T-helper 1 cell treated with Interleukin-12 subunit alpha and Interleukin-12 subunit beta and Interleukin-4 antibody, amounts not matched to agents 30 ng/mL and 1 ng/mL, for 36 hours (primary cell): ENCODE measurements around the gene HSPD1. TPM values are rescaled to one million over a fixed set of nuclear protein-coding genes. Genes with fewer than 3 reads are reported as not detected.

Experiments used
- intact Hi-C: fragments of 100-400 bp; cut with micrococcal nuclease; formaldehyde crosslinking; loops from one replicate; pipeline ENCODE4 v1.15.1; 2024
- total RNA-seq: library from RNA; stranded (reverse); gene quantifications from 2 replicates; pipeline ENCODE4 v1.2.3, GENCODE V29; 2022

Gene HSPD1
- 269 and 273 TPM in 2 replicates for total RNA-seq

DNA sequence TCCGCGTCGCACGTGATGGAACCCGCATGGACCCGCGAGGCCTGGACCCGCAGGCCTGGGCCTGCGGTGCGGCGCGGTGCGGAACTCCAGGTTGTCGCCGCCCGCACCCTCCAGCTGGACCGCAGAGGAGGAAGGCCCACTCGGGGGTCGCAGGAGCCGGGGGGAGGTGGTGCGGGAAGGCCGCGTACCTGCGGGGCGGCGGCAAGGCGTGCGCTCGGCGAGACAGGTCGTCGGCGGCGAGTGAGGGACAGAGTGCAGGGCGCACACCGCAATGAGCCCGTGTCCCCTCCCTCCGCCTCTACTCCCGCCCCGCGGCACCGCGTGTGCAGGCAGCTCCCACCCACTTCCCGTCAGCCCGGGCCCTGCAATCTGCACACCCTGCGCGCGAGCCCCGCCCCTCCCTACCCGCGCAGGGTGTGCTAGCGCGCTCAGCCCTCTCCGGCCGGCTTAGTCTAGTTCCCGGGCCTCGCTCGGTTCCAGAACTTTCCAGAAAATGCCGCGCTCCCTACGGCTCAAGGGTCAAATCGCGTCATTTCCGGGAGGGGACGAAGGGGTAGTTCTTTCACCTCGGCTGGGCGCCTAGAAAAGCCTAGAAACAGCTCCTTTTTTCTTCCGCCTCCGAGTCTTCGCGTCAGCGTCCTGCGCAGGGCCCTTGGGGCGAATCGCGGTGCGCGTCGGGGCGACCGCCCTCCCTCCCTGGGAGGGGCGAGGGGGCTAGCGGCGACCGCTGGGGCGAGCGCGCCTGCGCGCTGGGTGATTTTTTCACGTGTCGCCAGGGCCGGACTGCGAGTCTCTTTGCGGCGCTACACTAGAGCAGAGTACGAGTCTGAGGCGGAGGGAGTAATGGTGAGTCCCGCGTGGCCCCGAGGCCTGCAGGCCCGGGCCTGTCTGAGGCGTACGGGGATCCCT is at the start of gene HSPD1, which contains the start of gene HSPE1:
HSPD1 (minus strand) TSS at position 247 of the 909 bp plus-strand sequence. CDS start 992 bp downstream, outside the sequence.
HSPE1 (plus strand) TSS at position 786 of the 909 bp plus-strand sequence; CDS start at position 844, 58 bp downstream.
- intact Hi-C loops = loop anchor here (1.0 to 10.0 kb wide), 12 partner anchors 15 to 1345 kb away; partner anchors contain the start of genes ANKRD44, CCDC150, COQ10B and MARS2

DNA sequence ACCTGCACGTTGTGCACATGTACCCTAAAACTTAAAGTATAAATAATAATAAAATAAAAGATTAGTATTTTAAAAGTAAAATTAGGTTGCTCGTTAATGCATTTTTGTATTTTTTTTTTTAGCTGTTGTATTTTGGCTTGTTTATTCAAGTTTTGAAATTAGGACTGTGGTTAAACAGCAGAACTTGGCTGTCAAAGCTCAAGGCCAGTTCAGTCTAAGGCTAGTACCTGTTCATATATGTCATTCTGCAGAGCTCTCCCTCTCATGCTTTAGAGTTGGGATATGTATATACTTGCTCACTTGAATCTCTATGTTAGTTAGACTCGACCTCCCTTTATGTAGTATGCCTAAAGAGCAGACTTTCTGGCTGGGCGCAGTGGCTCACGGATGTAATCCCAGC is 48.9 kb upstream of the HSPD1 start:
- intact Hi-C loops = no loop called here

- intact Hi-C loops = no loop called here
Observed at GRCh38 chr2:197547163-197547900, 47.7 kb upstream of the HSPD1 start.

- intact Hi-C loops = no loop called here
Observed at GRCh38 chr2:197543206-197543605, 43.6 kb upstream of the HSPD1 start.

GRCh38 chr2:197539734-197540133 is 40.1 kb upstream of the HSPD1 start:
- intact Hi-C loops = no loop called here

- intact Hi-C loops = no loop called here
Observed at GRCh38 chr2:197538412-197538811, 38.8 kb upstream of the HSPD1 start.

- intact Hi-C loops = loop anchor here (1.0 to 5.0 kb wide), 4 partner anchors 10 to 1860 kb away; partner anchors contain the start of gene SLC39A10
Observed at GRCh38 chr2:197517150-197517549, 17.5 kb upstream of the HSPD1 start.

DNA sequence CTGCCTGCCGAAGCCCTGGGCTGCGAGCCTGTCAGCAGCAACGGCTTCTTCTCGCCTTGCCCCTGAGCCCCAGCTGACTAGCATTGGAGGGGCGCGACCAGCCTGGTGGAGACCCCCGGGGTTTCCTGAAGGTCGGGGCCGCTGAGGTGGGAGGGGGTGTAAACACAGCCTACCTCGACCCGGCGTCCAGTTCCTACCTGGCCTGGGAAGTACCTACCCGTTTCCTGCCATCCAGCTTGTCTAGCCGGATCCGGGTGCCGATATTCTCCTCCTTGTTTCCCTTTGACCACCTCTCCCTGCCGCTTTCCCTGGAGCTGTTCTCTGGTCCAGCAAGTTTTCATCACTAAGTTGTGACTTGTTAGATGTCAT is 16.7 kb upstream of the HSPD1 start:
- intact Hi-C loops = loop anchor here (1.0 to 5.0 kb wide), 7 partner anchors 81 to 1859 kb away; partner anchors contain the start of genes CCDC150, MARS2, PLCL1 and SF3B1

DNA sequence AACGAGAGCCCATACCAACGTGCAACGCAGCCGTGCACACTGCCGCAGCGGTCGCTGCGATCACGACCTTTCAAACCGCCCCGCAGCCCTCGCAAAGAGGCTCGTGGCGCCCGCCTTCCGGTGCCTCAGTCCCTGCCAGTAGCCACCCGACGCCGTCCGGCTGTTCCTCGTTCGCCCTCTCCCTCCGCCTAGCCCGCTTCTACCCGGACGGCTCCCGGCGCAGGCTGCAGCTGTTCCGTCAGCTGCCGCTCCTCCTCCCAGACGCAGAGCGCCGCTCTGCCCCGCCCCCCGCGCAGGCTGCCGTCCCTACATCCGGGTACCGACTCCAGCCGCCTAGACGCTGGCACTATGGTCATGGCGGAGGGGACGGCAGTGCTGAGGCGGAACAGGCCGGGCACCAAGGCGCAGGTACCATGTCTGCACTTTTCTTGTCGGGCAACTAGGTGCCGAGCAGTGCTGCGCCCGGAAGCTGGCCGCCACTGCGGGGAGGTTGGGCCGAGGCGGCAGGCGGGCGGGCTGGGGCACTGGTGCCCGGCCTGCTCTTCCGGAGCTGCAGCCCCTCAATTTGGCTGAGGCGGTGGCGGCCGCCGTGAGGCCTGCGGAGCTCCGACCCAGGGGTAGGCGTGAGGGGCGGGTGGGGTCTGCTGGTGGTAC is 16.2 kb upstream of the HSPD1 start, which contains the start of gene MOB4:
MOB4 (plus strand) TSS at position 328 of the 654 bp plus-strand sequence; CDS start at position 349, 21 bp downstream.
- intact Hi-C loops = loop anchor here (1.0 to 5.0 kb wide), 10 partner anchors 16 to 1859 kb away; partner anchors contain the start of genes CCDC150, COQ10B, HSPE1 and MARS2

DNA sequence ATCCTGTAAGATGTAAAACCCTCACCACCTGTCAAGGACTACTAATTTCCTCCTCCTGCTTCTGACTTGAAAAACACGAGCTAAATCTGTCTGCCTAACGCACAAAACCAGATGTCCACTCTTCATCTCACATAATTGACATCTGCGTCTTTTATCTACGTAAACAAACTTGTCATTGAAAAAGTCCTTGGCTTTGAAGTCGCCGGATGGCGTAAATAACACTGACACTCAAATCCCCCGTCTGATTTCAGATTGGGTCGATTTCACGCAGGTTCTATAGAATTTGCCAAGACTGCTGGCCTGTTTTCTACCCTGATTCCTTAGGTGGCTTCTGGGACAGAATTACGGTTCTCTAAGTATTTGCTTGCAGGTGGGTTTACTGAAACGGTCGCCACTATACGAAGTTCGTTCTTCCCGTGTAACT is 15.7 kb upstream of the HSPD1 start:
- intact Hi-C loops = loop anchor here (1.0 to 5.0 kb wide), 6 partner anchors 15 to 1858 kb away; partner anchors contain the start of genes COQ10B, HSPE1 and SLC39A10

DNA sequence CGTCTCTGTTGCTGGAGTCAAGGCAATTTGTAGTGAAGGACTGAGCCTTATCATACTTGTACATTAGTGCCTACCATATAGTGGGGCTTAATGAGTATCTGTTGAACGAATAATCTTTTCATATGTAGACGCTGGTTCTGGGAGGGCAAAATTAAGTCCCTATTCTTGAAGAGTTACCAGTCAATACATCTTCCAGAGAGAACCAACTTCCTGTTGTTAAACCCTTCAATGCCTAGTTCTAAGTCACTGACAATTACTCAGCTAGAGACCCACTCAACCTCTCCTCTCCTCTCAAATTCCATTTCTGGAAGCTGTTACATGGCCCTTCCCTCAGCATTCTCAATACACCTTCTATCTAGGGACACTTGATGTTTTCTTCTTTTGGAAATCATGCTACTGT is 15.1 kb upstream of the HSPD1 start:
- intact Hi-C loops = loop anchor here (1.0 to 5.0 kb wide), 6 partner anchors 14 to 1857 kb away; partner anchors contain the start of genes COQ10B, HSPE1 and SLC39A10

- intact Hi-C loops = no loop called here
Observed at GRCh38 chr2:197513915-197514314, 14.3 kb upstream of the HSPD1 start.

- intact Hi-C loops = no loop called here
Observed at GRCh38 chr2:197506658-197507057, 7.0 kb upstream of the HSPD1 start.

DNA sequence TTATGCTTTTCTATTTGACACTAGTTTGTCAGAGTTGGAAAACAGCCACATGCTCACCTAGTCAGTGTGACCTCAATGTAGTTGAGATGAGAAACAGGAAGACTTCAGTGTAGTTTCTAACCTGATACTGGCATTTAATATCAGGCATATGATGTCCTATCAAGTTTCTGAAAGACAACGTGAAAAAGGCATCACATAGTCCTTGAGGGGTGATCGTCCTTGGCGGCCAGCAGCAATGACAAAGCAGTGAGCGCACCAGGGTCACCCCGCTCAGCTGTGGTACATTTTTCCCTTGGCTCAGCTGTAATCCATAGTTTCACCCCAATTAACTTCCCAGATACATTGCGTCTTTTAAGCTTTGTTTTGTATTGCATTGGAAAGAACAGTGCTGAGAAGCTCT is 4.9 kb upstream of the HSPD1 start:
- intact Hi-C loops = loop anchor here (5.0 kb wide), 1 partner anchor 383 kb away; no protein-coding TSS in a partner anchor

- intact Hi-C loops = loop anchor here (5.0 kb wide), 1 partner anchor 383 kb away; no protein-coding TSS in a partner anchor
Observed at GRCh38 chr2:197504000-197504399, 4.4 kb upstream of the HSPD1 start.

DNA sequence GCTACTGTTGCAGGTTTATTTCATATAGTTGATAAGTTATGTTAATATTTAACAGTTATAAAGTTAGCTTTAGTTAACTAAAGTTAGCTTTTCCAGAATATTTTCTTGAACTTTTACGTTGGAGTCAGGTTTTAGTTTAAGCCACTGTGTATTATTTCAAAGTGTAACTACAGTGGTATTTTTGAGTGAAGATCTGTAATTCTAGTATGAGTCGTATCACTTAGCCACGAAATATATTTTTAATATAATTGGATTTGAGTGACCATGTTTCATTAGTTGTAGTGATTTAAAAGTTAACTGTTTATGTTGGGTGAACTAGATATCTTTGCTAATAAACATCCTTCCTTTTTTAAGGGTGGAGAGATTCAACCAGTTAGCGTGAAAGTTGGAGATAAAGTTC is 3.0 kb upstream of the HSPD1 start:
- intact Hi-C loops = loop anchor here (5.0 kb wide), 1 partner anchor 385 kb away; no protein-coding TSS in a partner anchor

DNA sequence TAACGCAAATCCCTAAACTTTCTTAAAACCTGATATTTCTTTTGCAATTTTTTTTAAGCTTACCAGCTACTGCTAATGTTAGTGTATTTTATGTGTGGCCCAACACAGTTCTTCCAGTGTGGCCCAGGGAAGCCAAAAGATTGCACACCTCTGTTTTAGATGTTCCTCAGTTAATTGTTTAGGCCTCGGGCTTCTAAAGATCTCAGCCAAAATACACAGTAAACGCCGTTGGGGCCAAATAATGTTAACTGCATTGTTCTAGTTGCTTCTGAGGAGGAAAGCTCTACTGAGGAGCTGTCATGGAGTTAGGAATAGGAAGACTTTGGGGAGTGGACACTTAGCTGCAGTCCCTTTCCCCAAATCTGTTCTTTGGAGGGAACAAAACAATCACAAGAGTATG is 2.6 kb upstream of the HSPD1 start:
- intact Hi-C loops = loop anchor here (5.0 kb wide), 1 partner anchor 385 kb away; no protein-coding TSS in a partner anchor

DNA sequence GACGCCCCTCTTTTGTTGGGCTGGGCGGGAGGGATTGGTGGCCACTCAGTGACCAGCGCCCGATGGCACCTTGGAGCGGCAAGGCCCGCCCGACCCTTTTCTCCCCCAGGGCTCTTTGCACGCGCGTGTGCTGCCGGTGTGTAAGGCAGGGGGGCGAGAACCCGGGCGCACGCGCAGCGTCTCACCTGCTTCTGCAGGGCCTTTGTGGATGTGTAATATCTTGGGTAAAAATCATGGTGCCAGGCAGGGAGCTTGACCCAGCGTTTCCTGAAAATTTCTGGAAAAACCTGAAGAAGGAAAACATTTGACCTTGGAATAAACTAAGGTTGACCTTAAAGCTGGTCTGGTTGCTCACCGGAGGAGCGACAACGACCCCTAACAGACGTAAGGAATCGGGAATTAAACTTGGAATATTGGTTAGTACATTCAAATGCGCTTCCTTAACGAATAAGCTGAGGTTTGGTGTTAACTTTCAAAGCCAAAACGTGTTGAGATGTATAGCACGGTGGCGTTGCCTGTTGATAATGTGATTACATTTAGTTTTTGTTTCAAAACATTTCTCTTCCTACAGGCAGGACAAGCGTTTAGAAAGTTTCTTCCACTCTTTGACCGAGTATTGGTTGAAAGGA is 977 bp upstream of the HSPD1 start:
- intact Hi-C loops = loop anchor here (1.0 to 5.0 kb wide), 10 partner anchors 15 to 1237 kb away; partner anchors contain the start of genes ANKRD44, CCDC150, COQ10B and MARS2

- intact Hi-C loops = loop anchor here (1.0 to 10.0 kb wide), 3 partner anchors 372 to 1344 kb away; partner anchors contain the start of gene PGAP1
Observed at GRCh38 chr2:197498937-197499593, 575 bp downstream of the HSPD1 start.
